ENCODE data around the gene IPO9. TPM values are rescaled to one million over a fixed set of nuclear protein-coding genes. Genes with fewer than 3 reads are reported as not detected.
A peak's percentile ranks its signal among the peaks of the same experiment; 100 is the strongest.
"Not testable (repeated sequence)": the region's sequence is repeated elsewhere in the genome, so short reads cannot be mapped to it uniquely, and the experiment has no call there.

The IPO9 gene
- total RNA-seq, 2 donors from 2014 or later, result 22.0 to 24.3 TPM

DNA sequence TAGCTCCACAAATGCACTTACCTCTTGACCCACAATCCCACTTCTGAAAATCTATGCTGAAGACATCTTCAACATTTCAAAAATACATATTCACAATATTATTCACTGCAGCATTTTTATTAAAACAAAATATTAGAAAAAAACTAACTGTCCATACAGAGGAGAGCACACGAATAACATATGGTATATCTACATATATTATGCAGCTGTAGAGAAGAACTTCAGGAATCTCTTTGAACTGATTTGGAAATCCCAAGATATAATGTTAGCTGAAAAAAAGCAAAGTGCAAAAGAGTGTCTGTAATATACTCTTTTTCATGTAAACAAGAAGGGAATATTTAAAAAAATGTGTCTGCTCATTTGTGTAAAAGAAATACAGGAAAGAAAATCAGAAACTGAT is 11.5 kb downstream of the IPO9 start:
- intact Hi-C loops (cut with DNase I, micrococcal nuclease), result no loop called here
- DNase-seq (no peak), ATAC-seq (no peak)

DNA sequence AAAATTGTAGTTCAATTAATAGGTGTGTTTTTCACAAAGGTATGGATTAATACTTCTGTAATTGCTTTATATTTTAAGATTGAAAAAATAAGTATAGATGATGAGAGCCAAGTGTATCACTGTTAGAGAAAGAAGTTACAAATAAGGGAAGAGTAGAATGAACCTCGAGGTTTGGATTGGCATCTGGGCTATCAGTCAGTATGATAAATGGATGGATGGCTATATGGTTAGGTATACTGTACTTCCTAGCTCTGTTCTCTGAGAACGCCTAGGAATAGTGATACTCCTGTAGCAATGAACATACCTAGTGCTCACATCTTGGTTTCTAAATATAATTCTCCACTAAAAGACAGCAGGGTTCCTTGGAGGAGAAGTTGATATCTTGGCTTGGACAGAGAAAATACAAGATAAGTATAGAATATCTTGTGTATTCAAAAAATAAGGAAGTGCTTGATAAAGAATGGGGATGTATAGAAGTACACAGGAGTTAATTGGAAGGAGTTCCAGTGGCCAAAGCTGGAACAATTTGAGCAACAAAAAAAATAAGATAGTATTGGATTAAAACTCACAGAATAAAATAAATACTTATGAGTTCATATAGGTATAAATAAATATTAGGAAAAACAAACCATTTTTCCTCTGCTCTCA is 12.4 kb downstream of the IPO9 start:
- DNase-seq (no peak), ATAC-seq (no peak)
- intact Hi-C loops (cut with DNase I, micrococcal nuclease), result no loop called here

DNA sequence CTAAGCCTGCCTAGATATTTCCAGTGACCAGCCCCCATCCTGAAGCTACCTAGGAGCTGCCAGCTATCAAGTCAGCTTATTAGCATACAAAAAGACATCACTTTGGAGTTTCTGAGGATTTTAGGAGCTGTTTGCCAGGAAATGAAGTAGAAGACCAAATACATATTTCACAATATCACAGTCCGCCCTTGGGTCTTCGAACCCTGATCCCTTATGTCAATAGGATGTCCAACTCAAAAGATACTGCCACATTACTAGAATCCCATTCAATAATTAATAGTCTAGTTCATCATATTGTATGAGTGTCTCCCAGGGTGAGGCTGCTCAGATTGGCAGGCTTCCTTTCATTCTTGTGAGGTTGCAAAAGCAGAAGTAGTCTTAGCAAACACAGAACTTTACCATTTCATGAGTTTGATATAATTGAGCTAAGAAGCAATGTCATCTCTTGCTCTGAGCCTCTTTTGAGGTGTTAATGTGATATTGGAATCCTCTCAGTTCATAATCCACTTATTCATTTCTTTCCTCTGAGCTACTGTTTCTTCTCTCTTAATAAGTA is 13.6 kb downstream of the IPO9 start:
- intact Hi-C loops (cut with DNase I, micrococcal nuclease), result no loop called here

GRCh38 chr1:201845331-201846083 is 16.6 kb downstream of the IPO9 start:
- ATAC-seq (no peak), DNase-seq (no peak)
- intact Hi-C loops (cut with DNase I, micrococcal nuclease), result no loop called here

More for the DNA sequence above, 13.6 kb downstream of the IPO9 start:
- ATAC-seq (no peak), DNase-seq (no peak)

GRCh38 chr1:201847150-201847549 is 18.2 kb downstream of the IPO9 start:
- intact Hi-C loops (cut with DNase I, micrococcal nuclease), result no loop called here
- DNase-seq (no peak), ATAC-seq (no peak)

GRCh38 chr1:201848230-201848629 is 19.3 kb downstream of the IPO9 start:
- ATAC-seq (no peak), DNase-seq (no peak)
- intact Hi-C loops (cut with DNase I, micrococcal nuclease), result no loop called here

DNA sequence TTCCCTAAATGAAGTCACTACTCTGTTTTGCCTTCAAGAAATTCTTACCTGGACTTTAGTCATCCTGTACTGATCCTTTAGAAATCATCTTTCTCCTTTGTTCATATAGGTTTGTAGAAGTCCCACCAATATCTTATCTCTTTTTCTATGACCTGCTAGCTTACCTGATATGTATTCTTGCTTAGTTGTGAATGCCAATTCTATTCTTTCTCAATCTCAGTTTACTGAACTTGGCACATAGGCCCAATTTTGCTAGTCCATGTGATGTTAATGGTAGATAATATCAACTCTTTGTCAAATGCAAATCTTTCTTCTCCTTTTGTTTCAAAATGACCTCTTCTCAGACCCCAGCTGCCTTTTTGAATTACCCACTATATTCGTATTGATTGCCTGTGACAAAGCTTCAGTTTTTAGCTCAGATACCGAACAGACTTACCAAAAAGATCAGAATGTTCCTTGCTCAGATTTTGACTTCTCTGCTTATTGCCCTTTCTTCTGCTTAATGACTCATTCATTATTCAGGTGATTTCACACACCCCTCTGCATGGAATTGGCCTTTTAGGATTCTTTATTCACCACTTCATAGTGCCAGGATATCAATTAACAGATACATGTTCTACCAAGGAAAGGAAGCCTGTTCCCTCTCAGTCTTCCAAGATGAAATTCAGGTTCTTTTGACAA is 20.6 kb downstream of the IPO9 start:
- no peak for DNase-seq
- intact Hi-C loops (cut with DNase I, micrococcal nuclease), result no loop called here
- ATAC-seq, result no peak

DNA sequence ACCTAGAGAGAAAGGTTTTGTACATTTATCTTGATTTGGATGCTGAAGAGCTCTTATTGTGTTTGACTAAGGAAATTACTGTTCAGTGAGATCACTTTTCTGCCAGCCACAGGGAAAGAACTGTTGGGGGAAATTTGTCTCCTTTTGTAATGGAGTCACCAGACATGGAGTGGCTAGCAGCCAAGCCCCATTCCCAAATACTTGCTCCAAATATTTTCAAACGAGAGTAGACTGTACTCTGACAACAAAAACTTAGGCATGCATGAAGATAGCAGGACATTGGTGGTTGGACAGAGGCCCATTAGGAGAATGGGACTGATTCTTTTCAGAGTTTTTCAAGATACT is 21.1 kb downstream of the IPO9 start:
- intact Hi-C loops (cut with DNase I, micrococcal nuclease), result no loop called here
- ATAC-seq, result no peak
- no peak for DNase-seq

- ATAC-seq, result no peak
- no peak for DNase-seq
- intact Hi-C loops (cut with DNase I, micrococcal nuclease), result no loop called here
Measured at GRCh38 chr1:201851949-201852348, 23.0 kb downstream of the IPO9 start.

GRCh38 chr1:201856722-201857121 is 27.8 kb downstream of the IPO9 start:
- DNase-seq; ATAC-seq; intact Hi-C loops (cut with DNase I, micrococcal nuclease): not testable (repeated sequence)

DNA sequence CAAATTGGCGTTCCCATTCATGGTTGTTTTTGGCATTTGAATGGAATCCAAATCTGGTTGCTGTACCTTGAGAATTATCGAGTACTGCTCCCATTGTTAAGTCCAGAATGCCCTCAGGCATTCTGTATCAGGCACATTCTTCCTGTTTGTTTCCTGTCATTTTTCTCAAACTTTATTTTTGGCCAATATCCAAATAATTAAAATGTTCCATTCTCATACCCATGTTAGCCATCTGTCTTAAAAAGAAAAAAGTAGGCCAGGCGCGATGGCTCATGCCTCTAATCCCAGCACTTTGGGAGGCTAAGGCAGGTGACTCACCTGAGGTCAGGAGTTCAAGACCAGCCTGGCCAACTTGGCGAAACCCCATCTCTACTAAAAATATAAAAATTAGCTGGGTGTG is 30.5 kb downstream of the IPO9 start:
- DNase-seq (no peak), ATAC-seq (no peak)
- intact Hi-C loops (cut with DNase I, micrococcal nuclease), result no loop called here

- ATAC-seq (no peak), DNase-seq (no peak)
- intact Hi-C loops (cut with DNase I, micrococcal nuclease), result no loop called here
Measured at GRCh38 chr1:201861448-201861847, 32.5 kb downstream of the IPO9 start.

DNA sequence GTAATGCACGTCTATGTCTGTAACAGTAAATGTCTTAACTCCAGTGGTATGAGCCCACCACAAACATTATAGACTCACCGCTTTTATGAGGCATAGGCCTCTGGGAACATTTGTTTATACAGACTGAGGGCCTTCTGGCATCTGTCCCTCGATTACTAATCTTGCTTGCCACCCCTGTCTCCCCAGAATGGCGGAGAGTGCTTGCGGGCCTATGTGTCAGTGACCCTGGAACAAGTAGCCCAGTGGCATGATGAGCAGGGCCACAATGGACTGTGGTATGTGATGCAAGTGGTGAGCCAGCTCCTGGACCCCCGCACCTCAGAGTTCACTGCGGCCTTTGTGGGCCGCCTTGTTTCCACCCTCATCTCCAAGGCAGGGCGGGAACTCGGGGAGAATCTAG is 41.4 kb downstream of the IPO9 start:
- ATAC-seq, result no peak
- DNase-seq, result no peak
- intact Hi-C loops (cut with DNase I, micrococcal nuclease), result no loop called here

- intact Hi-C loops (cut with DNase I, micrococcal nuclease), result loop anchor here in 1 of 2 donors (2.0 kb wide), 1 partner anchor 98 kb away; no protein-coding TSS in a partner anchor
- DNase-seq (no peak), ATAC-seq (no peak)
Measured at GRCh38 chr1:201874672-201875071, 45.7 kb downstream of the IPO9 start.

GRCh38 chr1:201876148-201876818 is 47.3 kb downstream of the IPO9 start:
- ATAC-seq, result peak; percentile 73
- DNase-seq, result peak in 1 of 2 donors; percentile 28
- intact Hi-C loops (cut with DNase I, micrococcal nuclease), result no loop called here

DNA sequence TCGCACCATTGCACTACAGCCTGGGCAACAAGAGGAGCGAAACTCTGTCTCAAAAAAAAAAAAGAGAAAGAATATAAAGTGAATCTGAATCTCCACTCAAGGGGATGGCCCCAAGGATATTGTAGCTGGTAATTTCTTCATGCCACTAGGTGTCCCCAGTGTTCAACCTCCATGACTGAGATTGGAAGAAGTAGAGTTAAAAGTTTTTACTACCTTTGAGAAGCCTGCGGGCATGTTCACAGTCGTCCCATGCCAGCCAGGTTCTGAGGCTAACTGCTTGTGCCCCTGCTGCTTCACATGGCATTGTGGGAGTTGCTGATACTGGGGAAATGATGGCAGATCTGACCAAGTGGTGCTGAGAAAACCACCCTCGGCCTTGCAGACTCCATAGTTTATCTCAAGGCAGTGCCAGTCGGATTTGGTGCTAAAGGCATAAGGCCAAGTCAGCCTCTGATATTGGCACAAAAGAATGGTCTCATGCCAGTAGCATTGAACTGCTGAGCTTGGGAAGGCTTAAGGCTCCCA is 49.0 kb downstream of the IPO9 start:
- peak in 1 of 2 donors; percentile 26 for DNase-seq
- peak; percentile 75 for ATAC-seq
- intact Hi-C loops (cut with DNase I, micrococcal nuclease), result no loop called here

DNA sequence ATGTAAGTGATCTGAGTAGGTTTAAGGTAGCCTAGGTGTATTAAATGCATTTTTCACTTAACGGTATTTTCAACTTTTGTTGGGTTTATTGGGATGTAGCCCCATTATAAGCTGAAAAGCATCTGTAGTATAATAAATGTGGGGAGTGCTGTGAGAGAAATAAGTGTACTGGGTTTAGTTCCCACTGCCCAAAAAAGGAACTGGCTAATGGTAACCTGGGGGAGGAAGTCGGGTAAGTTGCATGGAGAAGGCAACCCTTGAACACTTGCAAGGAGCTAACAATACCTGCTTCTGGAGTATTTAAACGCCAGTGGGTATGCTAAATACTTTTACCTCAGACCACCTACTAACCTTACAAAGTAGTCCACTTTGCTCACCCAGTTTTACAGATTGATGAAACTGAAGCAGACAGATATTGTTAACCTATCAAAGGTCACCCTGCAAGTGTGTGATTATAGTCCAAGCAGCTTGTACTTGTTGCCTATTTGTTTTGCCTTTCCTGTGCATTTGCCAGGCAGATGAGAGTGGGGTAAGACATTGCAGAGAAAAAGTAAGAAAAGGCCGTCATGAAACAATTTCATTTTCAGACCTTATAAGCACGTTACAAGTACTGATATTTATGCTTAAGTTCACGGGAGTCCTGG is 52.1 kb downstream of the IPO9 start:
- no peak for DNase-seq
- no peak for ATAC-seq

GRCh38 chr1:201881617-201882016 is 52.7 kb downstream of the IPO9 start:
- no peak for ATAC-seq
- intact Hi-C loops (cut with DNase I, micrococcal nuclease), result no loop called here
- DNase-seq, result no peak

More for the DNA sequence above, 52.1 kb downstream of the IPO9 start:
- intact Hi-C loops (cut with DNase I, micrococcal nuclease), result no loop called here
